Measurements from ENCODE around the gene C4orf33.

DNA sequence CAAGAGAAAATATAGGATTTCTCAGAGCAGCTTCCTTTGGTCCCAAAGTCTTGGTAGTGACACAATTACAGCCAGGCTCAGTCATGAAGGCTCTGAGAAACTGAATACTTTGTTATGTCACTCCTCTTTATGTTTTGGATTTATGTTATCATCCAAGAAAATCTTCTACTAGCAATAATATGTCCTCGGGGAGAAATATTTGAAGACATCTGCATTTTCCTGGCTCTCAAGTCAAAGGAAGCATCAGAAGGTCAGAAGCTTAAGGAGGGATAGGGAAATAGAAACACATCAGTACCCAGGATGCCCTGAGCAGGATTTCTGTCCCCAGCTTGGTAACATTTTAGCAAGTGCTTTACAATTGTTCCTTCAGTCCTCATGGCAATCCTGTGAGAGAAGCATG lies 54.0 kb downstream of the C4orf33 start:
- TF ChIP-seq CTCF (conservative IDR thresholded peaks at IDR 0.05), result no peak
- no peak for TF ChIP-seq EZH2 (IDR thresholded peaks at IDR 0.05; ENCODE audit: low read depth)

Data from PC-9 (cell line).